ENCODE data around the gene CASP12.

CASP12 gene

GRCh38 chr11:104841185-104841584, 57.1 kb downstream of the CASP12 start:
- in situ Hi-C loops (cut with MboI; ENCODE audit: low sequenced_read_pairs) = no loop called here

- in situ Hi-C loops (cut with MboI; ENCODE audit: low sequenced_read_pairs) = no loop called here
These were observed 60.2 kb downstream of the CASP12 start for GRCh38 chr11:104837969-104838639.

DNA sequence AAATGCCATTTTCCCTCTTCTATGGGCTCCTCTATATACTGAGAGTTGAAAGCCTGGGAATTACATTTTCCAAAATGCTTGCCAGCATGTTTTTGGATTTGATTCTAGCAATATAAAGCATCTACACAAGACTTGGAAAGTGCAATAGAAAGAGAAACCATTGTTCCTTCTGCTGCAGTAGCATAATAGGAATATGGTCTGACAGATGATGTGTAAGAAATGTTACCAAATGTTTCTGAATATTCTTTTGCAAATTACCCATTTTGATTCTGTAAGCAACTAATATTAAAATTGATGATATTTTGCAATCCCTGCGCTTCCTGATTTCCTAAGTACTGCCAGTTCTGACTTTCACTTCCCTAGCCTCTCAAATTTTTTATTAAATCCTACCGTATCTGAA, 61.6 kb downstream of the CASP12 start:
- in situ Hi-C loops (cut with MboI; ENCODE audit: low sequenced_read_pairs) = no loop called here

All from hTERT RPE-1 (cell line).